ENCODE data around the gene TOX2.

Gene TOX2

DNA sequence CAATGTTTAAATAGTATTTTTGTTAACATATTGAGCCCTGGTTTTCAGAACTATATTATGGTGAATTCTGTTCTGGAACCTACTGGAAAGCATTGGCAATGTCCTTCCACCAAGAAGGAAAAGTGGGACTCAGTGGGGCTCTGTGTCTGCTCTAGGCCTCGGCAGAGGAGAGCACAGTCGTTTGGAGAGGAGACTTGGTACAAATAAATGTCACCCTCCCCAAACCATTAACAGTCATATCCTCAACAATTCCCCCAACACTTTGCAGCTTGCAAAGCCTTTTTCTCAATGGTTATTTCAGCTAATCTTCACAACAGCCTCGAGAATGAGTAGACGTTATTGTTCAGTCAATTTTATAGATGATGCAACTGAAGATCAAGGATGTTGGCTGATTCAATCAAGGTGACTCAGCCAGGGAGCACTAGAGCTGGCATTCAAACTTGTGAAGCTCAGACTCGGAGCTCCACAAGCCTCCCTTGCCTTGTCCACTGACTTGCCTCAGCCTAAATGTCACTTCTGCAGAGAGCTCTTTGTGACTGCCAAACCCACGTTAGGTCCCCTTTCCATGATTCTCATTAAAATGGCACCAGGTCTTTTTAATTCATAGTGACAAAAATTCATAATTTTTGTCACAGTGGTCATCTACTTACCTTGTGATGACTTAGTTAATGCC lies 60.6 kb downstream of the TOX2 start:
- Histone ChIP-seq H3K4me3 (replicated peaks; ENCODE audit: low read depth, low read length) (no peak overlapping the region), H3K27me3 (replicated peaks; ENCODE audit: control insufficient read depth, insufficient read depth, low read length) (no peaks in the 10 kb centered on the region), H3K36me3 (ENCODE audit: control insufficient read depth, insufficient read depth, low read length) (no peaks in the 10 kb centered on the region; the same call in 1 of the 2 replicates)
- DNase-seq (ENCODE audit: extremely low read depth, insufficient read length), result no peak
- TF ChIP-seq, protein P1, sequence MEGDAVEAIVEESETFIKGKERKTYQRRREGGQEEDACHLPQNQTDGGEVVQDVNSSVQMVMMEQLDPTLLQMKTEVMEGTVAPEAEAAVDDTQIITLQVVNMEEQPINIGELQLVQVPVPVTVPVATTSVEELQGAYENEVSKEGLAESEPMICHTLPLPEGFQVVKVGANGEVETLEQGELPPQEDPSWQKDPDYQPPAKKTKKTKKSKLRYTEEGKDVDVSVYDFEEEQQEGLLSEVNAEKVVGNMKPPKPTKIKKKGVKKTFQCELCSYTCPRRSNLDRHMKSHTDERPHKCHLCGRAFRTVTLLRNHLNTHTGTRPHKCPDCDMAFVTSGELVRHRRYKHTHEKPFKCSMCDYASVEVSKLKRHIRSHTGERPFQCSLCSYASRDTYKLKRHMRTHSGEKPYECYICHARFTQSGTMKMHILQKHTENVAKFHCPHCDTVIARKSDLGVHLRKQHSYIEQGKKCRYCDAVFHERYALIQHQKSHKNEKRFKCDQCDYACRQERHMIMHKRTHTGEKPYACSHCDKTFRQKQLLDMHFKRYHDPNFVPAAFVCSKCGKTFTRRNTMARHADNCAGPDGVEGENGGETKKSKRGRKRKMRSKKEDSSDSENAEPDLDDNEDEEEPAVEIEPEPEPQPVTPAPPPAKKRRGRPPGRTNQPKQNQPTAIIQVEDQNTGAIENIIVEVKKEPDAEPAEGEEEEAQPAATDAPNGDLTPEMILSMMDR (IDR thresholded peaks at IDR 0.05; ENCODE audit: insufficient read depth, low read length, poor library complexity, severe bottlenecking), result no peak

DNA sequence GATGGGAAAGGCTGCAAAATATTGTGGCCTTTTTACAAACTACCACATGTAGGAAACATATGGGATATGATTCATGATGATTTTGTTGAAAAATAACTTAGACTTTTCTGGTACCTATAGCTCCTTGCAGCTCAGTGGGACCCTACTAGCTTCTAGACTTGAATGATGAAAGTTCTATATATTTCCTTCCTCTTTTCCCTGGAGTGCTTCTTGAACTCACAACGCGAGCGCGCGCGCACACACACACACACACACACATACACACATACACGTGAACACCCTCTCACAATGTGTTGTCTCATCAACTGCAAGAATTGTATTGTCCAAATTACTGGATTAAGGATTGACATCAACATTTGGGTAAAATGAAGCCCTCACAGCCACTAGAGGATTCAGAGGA lies 61.9 kb downstream of the TOX2 start:
- TF ChIP-seq, protein P1 (IDR thresholded peaks at IDR 0.05; ENCODE audit: insufficient read depth, low read length, poor library complexity, severe bottlenecking), result no peak
- H3K4me3 ChIP-seq (replicated peaks; ENCODE audit: low read depth, low read length), result no peak overlapping the region
- no peak for DNase-seq (ENCODE audit: extremely low read depth, insufficient read length)
- no peaks in the 10 kb centered on the region for H3K27me3 ChIP-seq (replicated peaks; ENCODE audit: control insufficient read depth, insufficient read depth, low read length)
- H3K36me3 ChIP-seq (ENCODE audit: control insufficient read depth, insufficient read depth, low read length), result no peaks in the 10 kb centered on the region; the same call in 1 of the 2 replicates

DNA sequence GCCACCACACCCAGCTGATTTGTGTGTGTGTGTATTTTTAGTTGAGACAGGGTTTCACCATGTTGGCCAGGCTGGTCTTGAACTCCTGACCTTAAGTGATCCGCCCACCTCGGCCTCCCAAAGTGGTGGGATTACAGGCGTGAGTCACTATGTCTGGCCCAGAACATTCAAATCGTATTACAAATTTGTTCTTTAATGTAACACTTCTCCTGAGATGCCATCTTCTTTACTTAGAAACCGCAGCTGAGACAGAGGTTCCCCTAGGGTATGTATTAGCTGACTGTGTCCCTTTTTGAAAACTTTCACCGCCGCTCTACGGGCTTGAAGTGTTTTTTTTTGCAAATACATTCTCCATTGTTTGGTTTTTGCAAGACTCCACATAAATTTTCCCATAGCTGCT lies 62.6 kb downstream of the TOX2 start:
- TF ChIP-seq, protein P1 (IDR thresholded peaks at IDR 0.05; ENCODE audit: insufficient read depth, low read length, poor library complexity, severe bottlenecking), result no peak
- H3K4me3 ChIP-seq (replicated peaks; ENCODE audit: low read depth, low read length), result no peak overlapping the region
- DNase-seq (ENCODE audit: extremely low read depth, insufficient read length), result no peak

DNA sequence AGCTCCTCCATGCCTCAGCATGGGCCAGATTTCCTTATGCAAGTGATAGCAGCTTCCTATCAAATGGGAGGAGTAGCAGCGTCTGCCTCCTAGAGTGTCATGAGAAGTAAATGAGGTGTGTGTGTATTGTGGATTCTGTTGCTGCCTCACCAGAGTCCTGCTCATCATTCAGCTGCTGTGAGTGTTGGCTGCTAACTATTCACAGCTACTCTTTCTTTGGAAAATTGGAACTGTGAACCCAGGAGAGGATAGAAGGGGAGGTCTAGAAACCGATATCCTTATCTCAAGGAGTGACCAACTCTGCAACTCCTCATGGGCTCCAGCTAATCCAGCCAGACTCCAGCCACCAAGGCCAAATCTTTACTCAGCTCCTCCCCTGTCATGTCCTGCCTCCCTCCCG lies 63.3 kb downstream of the TOX2 start:
- no peak overlapping the region for H3K4me3 ChIP-seq (replicated peaks; ENCODE audit: low read depth, low read length)
- DNase-seq (ENCODE audit: extremely low read depth, insufficient read length), result no peak
- H3K27me3 ChIP-seq (replicated peaks; ENCODE audit: control insufficient read depth, insufficient read depth, low read length), result no peaks in the 10 kb centered on the region
- no peaks in the 10 kb centered on the region; the same call in 1 of the 2 replicates for H3K36me3 ChIP-seq (ENCODE audit: control insufficient read depth, insufficient read depth, low read length)
- TF ChIP-seq, protein P1 (IDR thresholded peaks at IDR 0.05; ENCODE audit: insufficient read depth, low read length, poor library complexity, severe bottlenecking), result no peak

More for the DNA sequence above, 62.6 kb downstream of the TOX2 start:
- Histone ChIP-seq H3K36me3 (ENCODE audit: control insufficient read depth, insufficient read depth, low read length) (no peaks in the 10 kb centered on the region; the same call in 1 of the 2 replicates), H3K27me3 (replicated peaks; ENCODE audit: control insufficient read depth, insufficient read depth, low read length) (no peaks in the 10 kb centered on the region)

DNA sequence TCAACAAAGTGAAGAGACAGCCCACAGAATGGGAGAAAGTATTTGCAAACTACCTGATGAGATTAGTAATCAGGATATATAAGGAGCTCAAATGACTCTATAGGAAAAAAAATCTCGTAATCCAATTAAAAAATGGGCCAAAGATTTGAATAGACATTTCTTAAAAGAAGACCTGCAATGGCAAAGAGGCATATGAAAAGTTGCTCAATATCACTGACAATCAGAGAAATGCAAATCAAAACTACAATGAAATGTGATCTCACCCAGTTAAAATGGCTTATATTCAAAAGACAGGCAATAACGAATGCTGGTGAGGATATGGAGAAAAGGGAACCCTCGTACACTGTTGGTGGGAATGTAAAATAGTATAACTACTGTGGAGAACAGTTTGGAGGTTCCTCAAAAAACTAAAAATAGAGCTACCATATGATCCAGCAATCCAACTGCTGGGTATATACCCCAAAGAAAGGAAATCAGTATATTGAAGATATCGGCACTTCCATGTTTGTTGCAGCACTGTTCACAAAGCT lies 65.0 kb downstream of the TOX2 start:
- no peaks in the 10 kb centered on the region for H3K36me3 ChIP-seq (ENCODE audit: control insufficient read depth, insufficient read depth, low read length)
- H3K27me3 ChIP-seq (replicated peaks; ENCODE audit: control insufficient read depth, insufficient read depth, low read length), result no peaks in the 10 kb centered on the region
- H3K4me3 ChIP-seq (replicated peaks; ENCODE audit: low read depth, low read length), result no peak overlapping the region
- TF ChIP-seq, protein P1 (IDR thresholded peaks at IDR 0.05; ENCODE audit: insufficient read depth, low read length, poor library complexity, severe bottlenecking), result no peak
- DNase-seq (ENCODE audit: extremely low read depth, insufficient read length), result no peak
